Kidney tubule cell (primary cell): ENCODE measurements around the gene GAS2L2.

ENCODE experiments used
- DNase-seq: peaks from one replicate; pipeline ENCODE4 v3.0.0-alpha.2; 2018; ENCODE audit warnings: low spot score

GAS2L2 gene

DNA sequence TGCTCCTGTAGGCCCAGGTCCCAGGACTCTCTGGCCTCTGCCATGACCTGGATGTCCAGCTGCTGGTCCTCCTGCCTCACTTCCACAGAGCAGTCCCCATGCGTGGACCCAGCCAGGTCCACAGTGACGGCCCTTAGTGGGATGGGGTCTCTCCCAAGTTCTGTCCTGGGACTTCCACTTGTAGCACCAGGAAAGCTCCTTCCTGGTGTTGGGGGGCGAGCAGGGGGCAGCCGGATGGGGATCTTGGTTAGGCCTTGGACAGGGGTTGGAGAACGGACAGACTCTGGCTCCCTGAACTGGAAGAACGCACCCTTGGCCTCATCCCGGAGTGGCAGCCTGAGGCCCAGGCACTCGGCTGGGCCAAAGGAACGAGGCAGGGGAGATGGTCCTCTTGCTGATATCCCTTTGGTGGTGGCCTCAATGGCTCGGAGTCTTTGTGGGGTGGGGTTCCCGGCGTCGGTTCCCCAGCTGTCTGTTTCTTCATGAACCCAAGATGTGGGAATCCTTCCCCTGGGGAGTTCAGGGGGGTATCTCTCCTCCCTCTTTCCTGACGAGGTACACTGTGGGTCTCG is 7.2 kb downstream of the GAS2L2 start:
- DNase-seq = no peak

DNA sequence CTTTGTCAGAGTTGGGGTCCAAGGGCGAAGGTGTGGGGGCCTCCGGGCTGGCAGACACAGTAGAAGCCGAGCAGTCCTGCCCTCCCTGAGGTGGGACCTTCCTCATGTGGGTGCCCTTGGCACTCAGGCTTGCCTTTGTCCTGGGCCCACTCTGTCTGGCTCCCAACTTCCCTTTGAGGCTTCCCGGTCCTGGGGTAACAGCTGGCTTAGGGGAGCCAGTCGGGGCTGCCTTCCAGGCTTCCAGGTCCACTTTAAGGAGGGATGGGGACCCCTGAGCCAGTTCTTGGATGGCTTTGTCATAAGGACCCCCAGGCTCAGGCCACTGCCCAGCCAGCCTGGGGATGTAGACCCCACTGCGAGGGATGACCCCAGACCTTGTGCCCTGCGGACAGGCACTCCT is 7.8 kb downstream of the GAS2L2 start:
- DNase-seq = no peak

DNA sequence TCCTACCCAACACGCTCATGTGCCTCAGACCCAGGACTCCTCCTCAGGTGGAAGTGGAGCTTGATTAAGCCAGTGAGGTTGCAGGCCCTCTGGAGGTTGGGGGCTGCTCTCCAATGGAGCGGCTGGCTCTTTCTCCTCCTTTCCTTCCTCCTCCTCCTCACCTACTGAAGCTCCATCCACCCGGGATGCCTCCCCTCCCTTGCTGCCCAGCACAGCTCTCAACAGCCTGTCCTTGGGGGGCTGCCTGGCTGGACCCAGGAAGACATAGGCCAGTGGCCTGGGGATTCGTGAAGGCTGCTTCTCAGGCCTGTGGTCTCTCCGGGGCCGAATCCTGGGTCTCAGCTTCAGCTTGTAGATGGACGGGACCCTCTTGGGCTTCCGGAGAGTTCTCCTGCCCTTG is 8.2 kb downstream of the GAS2L2 start:
- DNase-seq = no peak

DNA sequence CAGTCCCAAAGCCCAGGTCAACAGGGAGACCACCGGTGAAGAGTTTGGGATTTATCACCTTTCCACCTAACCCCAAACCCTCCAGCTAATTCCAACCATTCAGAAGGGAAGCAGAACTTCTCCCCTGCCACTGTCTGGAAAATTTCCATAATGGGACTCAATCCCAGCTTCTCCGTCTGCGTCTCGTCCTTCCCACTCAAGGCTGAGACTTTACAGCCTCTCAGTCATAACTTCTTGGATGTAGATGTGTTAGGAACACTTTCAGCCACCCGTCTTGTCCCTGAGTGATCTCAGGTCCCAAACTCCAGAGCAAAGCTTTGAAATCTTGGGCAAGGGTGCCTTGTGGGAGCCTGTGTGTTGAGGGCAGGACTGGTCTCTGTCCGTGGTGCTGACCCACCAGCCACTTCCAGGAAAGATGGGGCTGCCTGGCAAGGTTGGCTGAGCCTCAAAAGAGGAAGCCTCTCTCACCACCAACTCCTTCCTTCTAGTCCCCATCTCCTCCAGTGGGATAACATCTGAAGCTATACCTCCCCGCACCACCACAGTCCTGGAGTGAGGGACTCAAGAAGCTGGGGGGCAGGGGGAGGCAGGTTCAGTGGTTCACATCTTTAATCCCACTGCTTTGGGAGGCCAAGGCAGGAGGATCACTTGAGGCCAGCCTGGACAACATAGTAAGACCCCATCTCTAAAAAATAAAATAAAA is 9.3 kb downstream of the GAS2L2 start:
- peak; percentile 29 for DNase-seq

DNA sequence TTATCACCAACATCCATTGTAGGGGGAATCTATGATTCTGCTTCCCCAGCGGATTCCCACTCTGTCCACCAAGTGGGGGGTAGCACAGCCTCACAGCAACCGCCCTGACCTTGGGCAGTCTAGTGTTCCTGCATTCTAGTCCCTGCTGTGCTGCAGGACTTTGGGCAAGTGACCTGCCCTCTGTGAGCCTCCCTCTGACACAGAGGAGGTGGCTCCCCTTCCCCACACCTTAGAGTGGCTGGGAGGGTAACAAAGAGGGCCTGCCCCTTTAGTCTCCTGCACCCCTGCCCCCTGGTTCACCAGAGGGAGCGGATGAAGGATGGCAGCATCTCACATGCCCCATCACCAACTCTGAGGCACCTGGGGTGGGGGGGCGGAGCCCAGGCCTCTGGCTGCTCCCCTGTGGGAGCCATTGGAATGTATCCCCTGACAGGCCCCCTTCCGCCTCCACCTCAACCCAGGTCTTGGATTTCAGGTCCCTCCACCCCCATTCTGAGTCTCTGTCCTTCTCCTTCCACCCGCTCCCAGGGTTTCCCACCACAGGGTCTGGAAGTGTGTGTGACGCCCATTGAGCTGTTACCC is 10.1 kb downstream of the GAS2L2 start:
- DNase-seq = no peak

DNA sequence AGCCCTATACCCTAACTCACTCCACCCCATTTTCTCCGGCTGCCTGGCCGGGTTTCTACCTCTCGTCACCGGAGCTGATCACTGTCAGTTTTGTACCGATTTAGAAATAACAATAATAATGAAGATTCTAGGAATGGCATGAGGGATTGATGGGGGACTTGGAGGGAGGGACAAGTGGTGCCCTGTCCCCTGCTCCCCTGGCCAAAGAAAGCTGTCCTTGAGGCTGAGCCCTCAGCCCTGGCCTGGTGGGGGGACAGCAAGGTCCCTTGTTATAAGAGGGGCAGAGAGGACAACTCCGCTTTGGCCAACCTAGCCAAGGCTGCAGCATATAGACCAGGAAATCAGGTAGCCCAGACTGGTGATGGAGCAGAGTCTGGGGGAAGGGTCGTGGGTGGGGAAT is 10.5 kb downstream of the GAS2L2 start:
- DNase-seq = no peak

DNA sequence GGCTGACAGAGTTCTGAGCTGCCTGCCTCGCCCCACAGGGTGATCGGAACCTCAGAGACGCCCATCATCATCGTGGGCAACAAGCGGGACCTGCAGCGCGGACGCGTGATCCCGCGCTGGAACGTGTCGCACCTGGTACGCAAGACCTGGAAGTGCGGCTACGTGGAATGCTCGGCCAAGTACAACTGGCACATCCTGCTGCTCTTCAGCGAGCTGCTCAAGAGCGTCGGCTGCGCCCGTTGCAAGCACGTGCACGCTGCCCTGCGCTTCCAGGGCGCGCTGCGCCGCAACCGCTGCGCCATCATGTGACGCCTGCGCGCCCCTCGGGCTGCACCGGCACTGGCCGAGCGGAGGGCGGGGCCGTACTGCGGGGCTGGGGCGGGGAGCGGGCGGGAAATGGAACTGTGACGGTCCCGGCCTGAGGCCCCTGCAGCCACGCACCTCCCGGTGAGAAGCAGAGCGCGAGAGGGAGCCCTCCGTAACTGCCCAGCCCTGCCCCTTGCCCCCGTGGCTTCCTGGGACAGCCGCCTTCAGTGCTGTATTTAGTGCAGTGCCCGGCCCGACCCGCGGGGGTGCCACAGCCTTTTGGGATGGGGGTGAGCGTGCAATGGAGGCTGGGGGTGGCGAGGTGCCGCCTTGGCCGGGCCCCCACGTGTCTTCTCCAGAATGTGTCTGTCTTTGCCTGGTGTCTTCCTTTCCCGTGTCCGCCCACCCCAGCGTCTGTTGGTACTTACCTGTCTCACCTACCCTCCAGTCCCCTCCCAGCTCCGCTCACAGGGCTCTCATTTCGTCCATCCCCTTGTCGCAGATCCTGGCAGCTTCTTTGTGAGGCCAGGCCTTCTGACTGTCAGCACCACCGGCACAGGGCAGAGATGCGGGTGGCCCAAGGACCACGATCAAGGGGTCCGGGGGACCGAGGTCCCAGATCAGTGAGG is 11.8 kb downstream of the GAS2L2 start:
- DNase-seq = no peak

DNA sequence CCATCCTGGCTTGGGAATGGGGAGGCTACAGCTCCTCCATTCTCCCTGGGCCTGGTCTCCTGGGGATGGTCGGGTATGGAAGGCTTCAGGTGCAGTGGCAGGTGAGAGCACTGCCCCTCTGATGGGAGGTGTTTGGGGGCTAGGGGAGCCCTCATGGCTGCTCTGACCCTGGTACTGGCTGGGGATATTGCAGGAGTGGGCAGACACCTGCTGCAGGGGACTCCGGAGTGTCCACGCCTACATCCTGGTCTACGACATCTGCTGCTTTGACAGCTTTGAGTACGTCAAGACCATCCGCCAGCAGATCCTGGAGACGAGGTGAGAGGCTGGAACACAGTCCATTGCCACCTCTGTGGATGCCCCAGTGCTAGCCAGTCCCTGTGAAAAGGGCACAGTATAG is 12.8 kb downstream of the GAS2L2 start:
- DNase-seq = no peak

DNA sequence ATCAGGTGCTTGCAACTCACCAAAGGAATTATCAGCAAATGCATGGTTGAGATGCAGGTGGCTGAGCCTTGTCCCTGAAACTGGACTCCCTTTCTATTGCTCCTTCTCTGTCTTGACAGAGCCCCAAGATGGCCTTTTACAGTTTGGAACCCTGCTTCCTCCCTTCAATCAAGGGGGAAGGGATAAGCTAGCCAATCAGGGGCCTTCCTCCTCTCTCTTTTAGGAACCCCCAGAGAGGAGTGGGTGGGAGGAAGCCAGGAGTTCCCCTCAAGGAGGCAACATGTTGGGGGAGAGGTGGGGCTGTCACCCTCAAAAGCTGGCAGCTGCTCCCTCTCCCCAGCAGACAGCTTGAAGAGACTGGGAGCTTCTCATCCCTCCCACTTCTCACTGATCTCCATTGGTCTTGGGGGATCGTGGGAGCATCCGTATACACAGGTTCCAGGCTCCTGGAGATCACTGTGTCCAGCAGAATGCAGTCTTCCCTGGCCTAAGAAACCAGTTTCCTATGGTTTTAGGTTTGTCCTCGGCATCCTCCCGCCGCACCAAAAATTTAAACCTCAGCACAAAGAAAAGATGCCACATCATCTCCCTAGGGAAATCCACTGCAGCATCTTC is 14.4 kb downstream of the GAS2L2 start:
- no peak for DNase-seq

DNA sequence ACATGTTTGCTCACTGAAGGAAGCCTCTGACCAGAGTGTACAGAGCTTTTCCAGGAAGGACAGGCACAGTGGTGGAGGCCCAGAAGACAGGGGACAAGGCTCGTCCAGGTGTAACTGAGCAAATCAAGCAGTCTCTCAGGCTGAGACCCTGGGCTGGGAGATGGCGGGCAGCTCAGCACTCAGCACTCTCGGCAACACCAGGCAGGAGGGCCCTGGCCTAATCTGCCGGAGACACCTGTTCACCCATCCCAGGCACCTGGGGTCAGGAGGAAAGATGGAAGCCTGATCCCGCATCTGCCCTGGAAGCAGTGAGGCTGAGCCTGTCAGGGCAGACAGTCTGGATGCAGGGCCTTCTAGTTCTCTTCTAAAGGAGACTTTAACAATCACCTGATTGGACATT is 16.8 kb downstream of the GAS2L2 start:
- DNase-seq = no peak

DNA sequence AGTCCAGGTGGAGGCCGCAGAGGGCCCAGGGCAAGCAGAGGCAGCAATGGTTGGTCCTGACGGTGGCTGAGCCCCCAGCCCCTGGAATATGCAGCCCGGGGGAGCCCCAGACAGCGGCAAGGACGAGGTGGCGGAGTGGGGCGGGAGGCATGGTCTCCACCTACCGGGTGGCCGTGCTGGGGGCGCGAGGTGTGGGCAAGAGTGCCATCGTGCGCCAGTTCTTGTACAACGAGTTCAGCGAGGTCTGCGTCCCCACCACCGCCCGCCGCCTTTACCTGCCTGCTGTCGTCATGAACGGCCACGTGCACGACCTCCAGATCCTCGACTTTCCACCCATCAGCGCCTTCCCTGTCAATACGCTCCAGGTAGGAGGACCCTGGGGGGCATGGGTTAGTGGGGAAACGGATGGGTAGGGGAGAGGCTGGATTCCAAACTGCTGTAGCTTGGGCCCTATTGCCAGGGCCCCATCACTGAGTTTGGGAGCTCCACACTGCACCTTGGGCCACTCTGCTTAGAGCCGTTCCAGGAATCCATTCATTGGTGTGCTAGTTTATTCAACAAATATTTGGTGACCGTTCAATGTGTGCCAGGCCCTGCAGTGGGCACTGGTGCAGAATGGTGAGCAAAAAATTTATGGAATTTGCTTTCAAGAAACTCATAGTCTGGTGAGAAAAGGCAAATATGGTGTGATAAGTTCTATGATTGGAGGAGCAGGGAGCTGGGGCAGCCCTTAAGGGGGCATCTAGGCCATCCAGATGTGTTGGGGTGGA is 17.8 kb downstream of the GAS2L2 start:
- DNase-seq = no peak

DNA sequence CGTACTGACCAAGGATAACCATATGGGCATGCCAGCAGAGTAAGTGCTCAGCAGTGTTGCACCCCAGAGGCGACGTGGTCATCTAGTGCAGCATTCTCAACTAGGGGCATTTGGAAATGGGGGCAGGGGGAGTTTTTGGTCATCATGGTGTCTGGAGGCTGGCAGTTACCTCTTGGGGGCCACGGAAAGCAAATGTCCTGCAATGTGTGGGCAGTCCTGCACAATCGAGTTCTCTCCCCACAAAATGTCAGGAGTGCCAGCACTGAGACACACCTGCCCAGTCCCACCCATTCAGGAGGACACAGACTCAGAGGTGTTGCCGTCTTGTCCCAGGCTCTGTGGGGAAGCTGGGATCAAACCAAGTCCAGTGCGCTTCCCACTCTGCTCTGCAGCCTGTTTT is 18.6 kb downstream of the GAS2L2 start:
- DNase-seq = no peak

DNA sequence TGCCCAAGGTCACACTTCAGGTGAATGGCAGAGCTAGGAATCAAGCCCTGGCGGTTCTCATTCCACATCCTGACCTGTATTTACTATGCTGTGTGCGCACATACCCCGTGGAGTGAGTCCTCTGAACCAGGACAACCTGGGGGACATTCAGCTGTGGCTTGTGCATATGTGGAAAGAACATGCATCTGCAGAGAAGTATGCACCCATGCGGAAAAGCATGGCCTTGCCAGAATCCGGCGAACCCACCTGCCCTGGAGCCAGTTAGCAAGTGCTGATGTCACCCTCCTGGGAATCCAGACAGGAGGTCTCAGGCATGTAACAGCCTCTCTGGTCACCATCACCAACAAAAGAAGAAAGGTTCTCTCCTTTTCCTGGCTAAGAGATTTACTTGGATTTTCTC is 19.7 kb downstream of the GAS2L2 start:
- DNase-seq = peak; percentile 74

DNA sequence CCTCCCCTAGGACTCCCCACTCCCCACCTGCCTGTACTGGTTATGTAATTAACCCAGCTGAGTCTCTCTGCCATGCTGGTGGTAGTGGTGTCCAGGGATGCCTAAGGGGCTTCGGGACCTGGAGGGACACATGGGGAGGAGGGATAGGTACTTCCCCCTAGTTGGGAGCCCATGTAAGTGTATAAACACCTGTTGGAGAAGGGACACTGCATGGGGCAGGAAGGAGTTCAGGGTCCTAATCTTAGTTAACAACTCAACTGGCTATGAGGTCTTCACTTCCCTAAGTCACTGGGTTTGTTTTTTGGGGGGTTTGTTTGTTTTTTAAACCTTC is 20.3 kb downstream of the GAS2L2 start:
- DNase-seq = no peak

DNA sequence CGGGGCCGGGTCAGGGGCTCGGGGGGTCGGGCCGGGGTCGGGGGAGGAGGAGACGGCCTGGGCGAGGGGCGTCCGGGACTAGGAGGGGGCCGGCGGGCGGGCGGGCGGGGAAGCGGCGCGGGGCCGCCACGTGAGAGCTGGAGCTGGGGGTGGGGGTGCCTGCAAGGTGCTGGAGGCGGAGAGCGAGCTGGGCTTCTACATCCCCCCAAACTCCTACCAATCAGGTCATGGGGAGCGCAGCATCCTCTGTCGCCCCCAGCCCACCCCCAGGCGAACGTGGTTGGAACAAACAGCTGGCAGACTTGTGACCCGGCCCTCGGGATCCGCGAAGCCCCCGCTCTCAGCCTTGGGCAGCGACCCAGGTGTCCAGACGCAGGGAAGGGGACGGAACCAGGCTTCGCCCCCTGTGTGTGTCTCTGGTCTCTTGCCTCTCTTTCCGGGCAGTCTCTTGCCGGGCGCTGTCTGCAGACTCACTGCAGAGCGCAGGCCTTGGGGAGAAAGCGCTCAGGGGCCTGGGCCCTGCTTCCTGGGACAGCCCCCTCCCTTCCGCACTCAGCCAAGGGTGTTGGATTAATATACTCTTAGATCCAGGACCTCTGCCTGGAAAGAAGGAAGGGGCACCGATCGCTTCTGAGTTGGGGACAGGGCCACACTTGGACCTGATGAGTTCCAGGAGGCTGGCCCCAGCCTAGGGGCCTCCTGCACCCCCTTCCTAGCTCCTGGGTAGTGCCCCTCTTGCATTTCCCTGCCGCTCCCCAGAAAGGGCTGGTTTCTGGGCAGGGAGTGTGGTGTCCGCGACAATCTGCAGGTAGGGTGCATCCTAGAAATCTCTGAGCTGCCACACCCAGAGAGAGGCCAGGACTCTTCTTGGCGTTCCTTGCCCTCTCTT is 20.9 kb downstream of the GAS2L2 start:
- DNase-seq = no peak

DNA sequence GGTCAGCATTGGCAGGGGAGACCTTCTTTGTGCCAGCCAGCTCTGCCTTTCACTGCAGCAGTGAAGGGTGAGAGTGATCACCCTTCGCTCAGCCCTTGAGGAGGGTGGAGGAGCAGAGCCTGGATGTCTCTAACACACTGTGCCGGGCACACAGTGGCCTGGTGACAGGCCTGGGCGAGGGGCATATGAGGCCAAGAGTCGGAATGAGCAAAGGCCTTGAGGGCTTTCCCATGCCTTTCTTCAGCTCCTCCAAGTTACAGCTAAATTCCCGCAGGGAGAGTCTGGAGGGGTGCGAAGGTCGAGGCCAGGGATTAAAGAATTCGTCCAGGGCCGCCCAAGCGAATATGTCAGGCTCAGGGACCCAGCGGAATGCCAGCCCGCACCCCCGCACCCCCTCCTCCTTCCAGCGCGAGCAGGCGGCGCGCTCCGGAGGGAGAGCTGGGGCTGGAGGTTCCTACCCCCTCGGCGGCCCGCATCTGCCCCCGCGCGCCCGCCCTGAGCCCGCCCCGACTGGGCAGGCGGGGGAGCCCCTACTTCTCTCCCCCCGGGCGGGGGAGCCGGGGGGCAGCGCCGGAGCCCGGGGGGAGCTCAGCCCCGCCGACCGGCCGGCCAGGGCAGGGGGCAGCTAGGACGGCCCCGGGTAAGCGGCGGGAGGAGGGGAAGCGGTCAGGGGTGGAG is 21.7 kb downstream of the GAS2L2 start, which contains the start of gene RASL10B:
TSS of gene RASL10B (plus strand) at position 401 of the 678 bp plus-strand sequence. CDS start 3,546 bp downstream, outside the sequence.
- DNase-seq = peak; percentile 17

DNA sequence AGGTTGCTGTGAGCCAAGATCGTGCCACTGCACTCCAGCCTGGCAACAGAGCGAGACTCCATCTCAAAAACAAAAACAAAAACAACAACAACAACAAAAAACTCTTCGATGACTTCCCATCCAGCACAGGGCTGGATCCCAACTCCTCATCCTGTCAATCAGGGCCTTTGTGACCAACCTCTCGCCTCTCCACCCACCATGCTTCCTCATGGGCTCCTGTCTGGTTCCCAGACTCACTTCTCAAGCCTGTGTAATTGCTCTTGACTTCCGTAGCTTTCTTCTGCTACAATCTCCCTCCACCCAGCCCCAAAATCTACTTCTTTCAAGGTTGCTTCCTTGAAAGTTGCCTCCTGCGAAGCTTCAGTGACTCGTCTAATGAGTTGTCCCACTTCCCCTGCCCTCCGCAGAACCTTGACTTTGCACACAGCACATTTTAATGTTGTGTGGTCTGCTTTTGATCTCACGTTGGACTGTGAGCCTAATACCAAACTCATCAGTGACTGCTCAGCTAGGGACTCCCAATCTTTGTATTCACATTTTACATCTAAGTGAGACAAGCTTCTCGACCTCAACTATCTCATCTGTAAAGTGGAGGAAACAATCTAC is 22.5 kb downstream of the GAS2L2 start:
- DNase-seq = no peak

DNA sequence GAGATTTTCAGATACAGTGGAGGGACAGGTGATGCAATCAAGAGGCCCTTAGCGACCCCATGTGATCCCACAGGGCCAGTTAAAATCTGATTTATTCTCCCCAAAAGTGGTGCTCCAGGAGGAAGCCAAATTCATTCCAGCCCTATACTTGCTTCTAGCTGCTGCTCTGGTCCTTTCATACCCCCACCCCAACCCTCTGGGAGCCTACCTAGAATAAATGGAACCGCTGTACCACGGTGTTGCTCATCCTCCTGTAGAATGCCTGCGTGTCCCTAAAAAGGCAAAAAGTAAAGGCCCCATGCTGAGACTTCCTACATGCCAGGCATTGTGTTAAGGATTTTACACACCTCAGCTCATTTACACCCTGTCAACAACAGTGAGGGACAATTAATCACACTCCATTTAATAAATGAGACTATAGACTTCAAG is 23.6 kb downstream of the GAS2L2 start:
- no peak for DNase-seq

DNA sequence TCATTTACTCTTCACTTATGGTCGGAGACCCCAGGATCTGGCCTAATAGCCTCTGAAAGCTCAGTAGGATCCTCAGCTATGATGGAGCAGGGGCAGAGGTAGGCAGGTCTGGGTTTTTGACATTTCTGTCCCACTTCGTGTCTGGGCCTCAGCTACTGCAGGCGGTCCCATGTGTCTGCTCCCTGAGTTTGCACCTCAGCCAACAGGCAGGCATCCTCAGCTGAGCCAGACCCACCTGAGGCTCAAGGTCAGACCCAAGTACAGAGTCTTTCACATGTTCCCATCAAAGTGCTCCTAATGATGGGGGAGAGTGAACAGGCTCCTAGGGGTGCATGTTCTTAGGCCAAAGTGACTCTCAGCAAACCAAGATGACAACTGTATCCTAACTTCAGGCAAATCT is 24.5 kb downstream of the GAS2L2 start:
- no peak for DNase-seq
